Hindlimb muscle (tissue), 1 donor: ENCODE data around the gene P2RX7. TPM values are rescaled to one million over a fixed set of nuclear protein-coding genes. Genes with fewer than 3 reads are reported as not detected.
A peak's percentile ranks its signal among the peaks of the same experiment; 100 is the strongest.
"Not testable (repeated sequence)": the region's sequence is repeated elsewhere in the genome, so short reads cannot be mapped to it uniquely, and the experiment has no call there.

Experiments
- DNase-seq: peaks from one replicate; pipeline ENCODE4 v3.0.0-alpha.2; 2013
- polyA plus RNA-seq: library from polyadenylated mRNA; unstranded; fragments of 120-200 nt; gene quantifications from one replicate; pipeline ENCODE4 v1.2.1, GENCODE V29; 2013; ENCODE audit not compliant: insufficient read length

Gene P2RX7
- polyA plus RNA-seq, 1 donor = 2.5 TPM

GRCh38 chr12:121209624-121210572 lies 77.2 kb downstream of the P2RX7 start, which contains the start of gene P2RX4:
P2RX4 (plus strand) TSS chr12:121210129; CDS start chr12:121210165, 36 bp downstream.
- peak; percentile 89 for DNase-seq

GRCh38 chr12:121212875-121213274 lies 80.2 kb downstream of the P2RX7 start:
- DNase-seq = no peak

GRCh38 chr12:121214166-121214777 lies 81.6 kb downstream of the P2RX7 start:
- DNase-seq = no peak

- DNase-seq = no peak
Measured at GRCh38 chr12:121214855-121215745, 82.4 kb downstream of the P2RX7 start.

- no peak for DNase-seq
Measured at GRCh38 chr12:121216102-121216501, 83.4 kb downstream of the P2RX7 start.

- DNase-seq = no peak
Measured at GRCh38 chr12:121217063-121217462, 84.4 kb downstream of the P2RX7 start.

- no peak for DNase-seq
Measured at GRCh38 chr12:121217761-121218160, 85.1 kb downstream of the P2RX7 start.

- DNase-seq = no peak
Measured at GRCh38 chr12:121218588-121219352, 86.1 kb downstream of the P2RX7 start.

GRCh38 chr12:121219353-121219986 lies 86.8 kb downstream of the P2RX7 start:
- no peak for DNase-seq

GRCh38 chr12:121222847-121223246 lies 90.2 kb downstream of the P2RX7 start:
- DNase-seq = no peak

GRCh38 chr12:121223292-121224285 lies 90.9 kb downstream of the P2RX7 start:
- DNase-seq = no peak

GRCh38 chr12:121224591-121224990 lies 91.9 kb downstream of the P2RX7 start:
- DNase-seq = no peak

- DNase-seq = no peak
Measured at GRCh38 chr12:121226399-121226798, 93.7 kb downstream of the P2RX7 start.

- DNase-seq = not testable (repeated sequence)
Measured at GRCh38 chr12:121226871-121227270, 94.2 kb downstream of the P2RX7 start.

- DNase-seq = no peak
Measured at GRCh38 chr12:121227294-121227693, 94.6 kb downstream of the P2RX7 start.

- no peak for DNase-seq
Measured at GRCh38 chr12:121228919-121229665, 96.4 kb downstream of the P2RX7 start.

- peak; percentile 47 for DNase-seq
Measured at GRCh38 chr12:121229826-121230537, 97.3 kb downstream of the P2RX7 start.

- DNase-seq = no peak
Measured at GRCh38 chr12:121230538-121230907, 97.8 kb downstream of the P2RX7 start.

GRCh38 chr12:121232163-121232562 lies 99.5 kb downstream of the P2RX7 start:
- DNase-seq = no peak
